Trophoblast cell (in vitro differentiated cells and primary cell): ENCODE results near the gene PCSK7.

Experiments used
- DNase-seq, 2 donors: peaks; one replicate each; pipeline ENCODE4 v3.0.0-alpha.2; 2016
- H2AFZ ChIP-seq: 2 replicates; pipeline ENCODE4 v1.6.1; 2013; ENCODE audit warnings: low read length, moderate library complexity, mild to moderate bottlenecking; ENCODE audit not compliant: insufficient read depth, poor library complexity
- H2AK5ac ChIP-seq: 2 replicates; pipeline ENCODE4 v1.6.1; 2013; ENCODE audit warnings: mild to moderate bottlenecking, low read length
- H2BK120ac ChIP-seq: 2 replicates; pipeline ENCODE4 v1.6.1; 2013; ENCODE audit warnings: low read length, mild to moderate bottlenecking, moderate library complexity; ENCODE audit not compliant: insufficient read depth, poor library complexity
- H2BK12ac ChIP-seq: 2 replicates; pipeline ENCODE4 v1.6.1; 2013; ENCODE audit warnings: mild to moderate bottlenecking, low read length, moderate library complexity
- H2BK5ac ChIP-seq: 2 replicates; pipeline ENCODE4 v1.6.1; 2013; ENCODE audit warnings: low read length, low read depth, moderate library complexity, mild to moderate bottlenecking; ENCODE audit not compliant: poor library complexity
- H3K14ac ChIP-seq: 2 replicates; pipeline ENCODE4 v1.6.1; 2013; ENCODE audit warnings: mild to moderate bottlenecking, low read length
- H3K18ac ChIP-seq: 2 replicates; pipeline ENCODE4 v1.6.1; 2013; ENCODE audit warnings: mild to moderate bottlenecking, low read length
- H3K23ac ChIP-seq: 2 replicates; pipeline ENCODE4 v1.6.1; 2013; ENCODE audit warnings: low read length
- H3K27ac ChIP-seq: 2 replicates; pipeline ENCODE4 v1.5.1; 2013; ENCODE audit warnings: low read depth, mild to moderate bottlenecking, inconsistent platforms, low read length, moderate library complexity
- H3K27me3 ChIP-seq: 2 replicates; pipeline ENCODE4 v1.6.1; 2013; ENCODE audit warnings: inconsistent platforms, mild to moderate bottlenecking, low read length, moderate library complexity; ENCODE audit not compliant: insufficient read depth
- H3K36me3 ChIP-seq, 2 experiments: 1 replicate in 1 of 2; 2 replicates in 1 of 2; pipeline ENCODE4 v1.6.1; 2013; ENCODE audit warnings: low read length in 2 of 2, mild to moderate bottlenecking in 2 of 2, moderate library complexity in 1 of 2; ENCODE audit not compliant: insufficient read depth in 2 of 2, control insufficient read depth in 1 of 2
- H3K4ac ChIP-seq: 2 replicates; pipeline ENCODE4 v1.6.1; 2013; ENCODE audit warnings: low read depth, mild to moderate bottlenecking, low read length, moderate library complexity
- H3K4me1 ChIP-seq, 2 experiments: 1 replicate in 1 of 2; 2 replicates in 1 of 2; pipeline ENCODE4 v1.6.1; 2013; ENCODE audit warnings: low read length in 2 of 2, mild to moderate bottlenecking in 2 of 2, moderate library complexity in 1 of 2; ENCODE audit not compliant: insufficient read depth in 2 of 2, control insufficient read depth in 1 of 2
- H3K4me2 ChIP-seq: 2 replicates; pipeline ENCODE4 v1.6.1; 2013; ENCODE audit warnings: inconsistent platforms, mild to moderate bottlenecking, low read length, moderate library complexity
- H3K4me3 ChIP-seq: 2 replicates; pipeline ENCODE4 v1.5.1; 2013; ENCODE audit warnings: mild to moderate bottlenecking, low read depth, low read length, inconsistent platforms
- H3K79me1 ChIP-seq: one replicate; pipeline ENCODE4 v1.6.1; 2013; ENCODE audit warnings: low read length
- H3K79me2 ChIP-seq: 2 replicates; pipeline ENCODE4 v1.6.1; 2013; ENCODE audit warnings: low read length, mild to moderate bottlenecking; ENCODE audit not compliant: control insufficient read depth, insufficient read depth, poor library complexity
- H3K9ac ChIP-seq: 2 replicates; pipeline ENCODE4 v1.6.1; 2013; ENCODE audit warnings: mild to moderate bottlenecking, low read length
- H3K9me3 ChIP-seq: 2 replicates; pipeline ENCODE4 v1.6.1; 2013; ENCODE audit warnings: low read depth, mild to moderate bottlenecking, control low read depth, inconsistent platforms, low read length; ENCODE audit not compliant: insufficient read depth
- H4K12ac ChIP-seq: 2 replicates; pipeline ENCODE4 v1.6.1; 2013; ENCODE audit warnings: low read depth, mild to moderate bottlenecking, low read length, moderate library complexity
- H4K8ac ChIP-seq: 2 replicates; pipeline ENCODE4 v1.6.1; 2013; ENCODE audit warnings: low read depth, mild to moderate bottlenecking, low read length, moderate library complexity
- H4K91ac ChIP-seq: one replicate; pipeline ENCODE4 v1.6.1; 2013; ENCODE audit warnings: low read depth, mild to moderate bottlenecking, low read length, moderate library complexity
- WGBS: extraction: QIAGEN DNeasy Blood & Tissue Kit; methylation state at CpG from one replicate; pipeline ENCODE4 v1.1.7; 2013; ENCODE audit warnings: missing lambda C conversion rate; ENCODE audit not compliant: insufficient read length, insufficient coverage; ENCODE audit errors: extremely low coverage; 5-methylcytosine and 5-hydroxymethylcytosine counted together

The PCSK7 gene

GRCh38 chr11:117219001-117219400, 12.9 kb downstream of the PCSK7 start:
- Histone ChIP-seq H3K36me3 (peaks cover 50 to 64% of the 10 kb centered on the region in 2 experiments), H4K12ac (no peak overlapping the region), H3K4me3 (no peak overlapping the region), H2AFZ (no peak overlapping the region), H3K4me1 (peaks cover 0 to 5% of the 10 kb centered on the region in 2 experiments), H3K27ac (no peak overlapping the region), H3K4me2 (no peak overlapping the region), H2AK5ac (no peak overlapping the region), H3K79me1 (no peaks in the 10 kb centered on the region), H2BK120ac (no peak overlapping the region), H2BK12ac (no peak overlapping the region), H3K23ac (no peak overlapping the region), H3K4ac (no peak overlapping the region), H3K14ac (no peak overlapping the region), H3K18ac (no peak overlapping the region), H3K9ac (no peak overlapping the region), H3K79me2 (peaks cover 2% of the 10 kb centered on the region), H4K8ac (no peak overlapping the region), H2BK5ac (no peak overlapping the region), H4K91ac (no peak overlapping the region), H3K27me3 (no peaks in the 10 kb centered on the region), H3K9me3 (no peaks in the 10 kb centered on the region)
- DNase-seq, result no peak
- WGBS, result no CpG with 5 or more reads among the region's 9 CpGs

GRCh38 chr11:117218133-117218915, 13.5 kb downstream of the PCSK7 start:
- H2AK5ac ChIP-seq, result no peak overlapping the region
- no peak overlapping the region for H3K9ac ChIP-seq
- peaks cover 44 to 60% of the 10 kb centered on the region in 2 experiments for H3K36me3 ChIP-seq
- no peak overlapping the region for H2BK120ac ChIP-seq
- WGBS, result no CpG with 5 or more reads among the region's 15 CpGs
- no peak overlapping the region for H2BK12ac ChIP-seq
- H3K4me3 ChIP-seq, result no peak overlapping the region
- no peak overlapping the region for H2BK5ac ChIP-seq
- H2AFZ ChIP-seq, result no peak overlapping the region
- peaks cover 2% of the 10 kb centered on the region for H3K79me2 ChIP-seq
- no peak for DNase-seq
- H3K27ac ChIP-seq, result no peak overlapping the region
- no peaks in the 10 kb centered on the region for H3K9me3 ChIP-seq
- H4K91ac ChIP-seq, result no peak overlapping the region
- H3K4me2 ChIP-seq, result no peak overlapping the region
- H3K4me1 ChIP-seq, result peaks cover 0 to 5% of the 10 kb centered on the region in 2 experiments
- H3K14ac ChIP-seq, result no peak overlapping the region
- H4K12ac ChIP-seq, result no peak overlapping the region
- H3K23ac ChIP-seq, result no peak overlapping the region
- H4K8ac ChIP-seq, result no peak overlapping the region
- no peaks in the 10 kb centered on the region for H3K79me1 ChIP-seq
- no peak overlapping the region for H3K18ac ChIP-seq
- no peaks in the 10 kb centered on the region for H3K27me3 ChIP-seq
- no peak overlapping the region for H3K4ac ChIP-seq

- Histone ChIP-seq H2AK5ac (no peak overlapping the region), H2AFZ (no peak overlapping the region), H3K27ac (no peak overlapping the region), H4K12ac (no peak overlapping the region), H4K91ac (no peak overlapping the region), H3K9me3 (no peaks in the 10 kb centered on the region), H3K9ac (no peak overlapping the region), H3K79me2 (peaks cover 2% of the 10 kb centered on the region), H3K4me2 (no peak overlapping the region), H3K4me3 (no peak overlapping the region), H4K8ac (no peak overlapping the region), H3K18ac (no peak overlapping the region), H3K4ac (no peak overlapping the region), H2BK5ac (no peak overlapping the region), H3K23ac (no peak overlapping the region), H3K14ac (no peak overlapping the region), H3K36me3 (peaks cover 38 to 55% of the 10 kb centered on the region in 2 experiments), H3K27me3 (no peaks in the 10 kb centered on the region), H2BK120ac (peak overlapping the region; percentile 20), H3K4me1 (peaks cover 0 to 5% of the 10 kb centered on the region in 2 experiments), H2BK12ac (no peak overlapping the region), H3K79me1 (no peaks in the 10 kb centered on the region)
- no CpG with 5 or more reads among the region's 11 CpGs for WGBS
- peak; percentile 91 to 95 for DNase-seq
These were observed 14.5 kb downstream of the PCSK7 start for GRCh38 chr11:117217141-117218084.

- H3K18ac ChIP-seq, result no peak overlapping the region
- H3K4me1 ChIP-seq, result peaks cover 0 to 2% of the 10 kb centered on the region in 2 experiments
- H4K8ac ChIP-seq, result no peak overlapping the region
- H3K9ac ChIP-seq, result no peak overlapping the region
- H2BK12ac ChIP-seq, result no peak overlapping the region
- no peak overlapping the region for H4K12ac ChIP-seq
- no peaks in the 10 kb centered on the region for H3K27me3 ChIP-seq
- H3K27ac ChIP-seq, result no peak overlapping the region
- H3K23ac ChIP-seq, result no peak overlapping the region
- H3K4me2 ChIP-seq, result no peak overlapping the region
- no peak overlapping the region for H3K4ac ChIP-seq
- H2AK5ac ChIP-seq, result no peak overlapping the region
- DNase-seq, result no peak
- H4K91ac ChIP-seq, result no peak overlapping the region
- no peaks in the 10 kb centered on the region for H3K9me3 ChIP-seq
- H2BK5ac ChIP-seq, result no peak overlapping the region
- no peak overlapping the region for H3K14ac ChIP-seq
- no CpG with 5 or more reads among the region's 7 CpGs for WGBS
- no peaks in the 10 kb centered on the region for H3K79me2 ChIP-seq
- no peak overlapping the region for H2BK120ac ChIP-seq
- peaks cover 22 to 37% of the 10 kb centered on the region in 2 experiments for H3K36me3 ChIP-seq
- H3K79me1 ChIP-seq, result no peaks in the 10 kb centered on the region
- no peak overlapping the region for H2AFZ ChIP-seq
- no peak overlapping the region for H3K4me3 ChIP-seq
These were observed 17.3 kb downstream of the PCSK7 start for GRCh38 chr11:117214404-117215110.
